GM18867 (cell line): ENCODE data around the gene ZNF580.

Experiments
- ATAC-seq: cut with Tn5 transposase; IDR thresholded peaks from one replicate; pipeline ENCODE4 v1.9.1; 2021; ENCODE audit warnings: mild to moderate bottlenecking, moderate library complexity; ENCODE audit not compliant: unreplicated experiment

Gene ZNF580

DNA sequence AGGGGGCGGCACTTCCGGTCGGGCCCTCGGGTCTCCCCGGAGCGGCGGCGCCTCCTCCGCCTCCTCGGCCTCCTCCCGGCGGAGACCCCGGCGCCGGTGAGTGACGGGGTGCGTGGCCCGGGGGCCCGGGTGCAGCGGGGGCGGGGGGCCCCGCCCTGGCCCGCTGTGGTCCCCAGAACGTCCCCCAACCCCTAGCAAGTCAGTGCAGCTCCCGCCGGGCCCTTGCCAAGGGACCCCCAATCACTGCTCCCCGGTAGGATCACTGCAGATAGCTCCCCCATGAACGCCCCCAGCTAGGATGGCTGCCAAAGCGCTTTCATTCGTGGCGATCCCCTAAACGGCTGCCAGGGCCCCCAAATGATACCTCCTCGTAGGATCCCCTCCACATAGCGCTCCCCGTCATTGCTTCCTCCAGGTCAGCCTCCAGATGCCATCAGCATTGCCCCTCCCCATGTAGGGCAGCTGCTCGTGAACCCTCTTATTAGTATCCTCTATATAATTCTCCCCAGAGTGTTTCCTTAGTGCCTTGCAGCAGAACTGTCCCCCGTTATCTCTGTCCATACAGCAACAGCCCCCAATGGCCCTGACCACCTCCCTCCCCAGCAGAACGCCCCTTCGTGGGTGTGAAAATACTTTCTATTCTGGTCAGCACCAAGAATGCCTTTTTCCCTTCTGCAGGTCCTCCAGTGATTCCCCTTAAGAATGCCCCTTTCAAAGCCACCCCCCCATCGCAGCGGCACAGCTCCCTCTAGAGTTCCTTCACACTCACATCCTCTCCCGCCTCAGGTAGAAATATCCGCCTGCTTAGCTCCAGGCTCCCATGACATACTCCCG lies 34.9 kb upstream of the ZNF580 start, which contains the start of gene ZNF865:
Gene ZNF865, plus strand, starts transcription at position 11 of the 834 bp plus-strand sequence. CDS start 7,972 bp downstream, outside the sequence.
- peak; percentile 22 for ATAC-seq

DNA sequence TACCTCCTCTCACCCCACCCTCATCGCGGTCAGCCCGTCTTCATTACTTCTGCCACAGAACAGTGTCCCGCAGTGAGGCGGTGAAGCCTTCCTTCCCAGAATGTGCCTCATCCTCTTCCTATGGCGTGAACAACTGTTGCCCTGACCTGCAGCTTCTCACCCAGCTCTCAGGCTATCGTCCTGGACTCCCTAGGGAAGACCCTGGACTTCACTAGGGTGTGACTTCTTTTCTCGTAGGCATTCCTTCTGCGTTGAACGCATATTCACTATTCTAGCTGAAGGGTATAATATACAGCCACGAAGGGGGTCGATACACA lies 34.4 kb upstream of the ZNF580 start:
- no peak for ATAC-seq

DNA sequence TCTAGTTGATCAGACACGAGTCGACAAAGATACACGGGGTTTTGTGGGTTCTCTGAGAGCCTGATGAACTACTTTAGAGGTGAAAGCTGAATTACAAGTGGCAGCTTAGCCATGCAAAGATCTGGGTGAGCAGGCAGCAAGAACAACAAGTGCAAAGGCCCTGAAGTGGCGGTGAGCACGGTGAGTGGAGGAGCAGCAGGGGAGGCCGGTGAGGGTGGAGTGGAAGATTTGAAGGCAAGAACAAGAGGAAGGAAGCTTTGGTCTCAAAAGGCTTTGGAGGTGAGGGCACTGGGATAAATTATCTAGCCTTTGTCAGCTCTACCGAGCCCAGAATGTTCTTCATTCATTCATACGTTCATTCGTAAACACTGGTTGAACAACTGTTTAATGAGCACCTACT lies 34.0 kb upstream of the ZNF580 start:
- no peak for ATAC-seq

DNA sequence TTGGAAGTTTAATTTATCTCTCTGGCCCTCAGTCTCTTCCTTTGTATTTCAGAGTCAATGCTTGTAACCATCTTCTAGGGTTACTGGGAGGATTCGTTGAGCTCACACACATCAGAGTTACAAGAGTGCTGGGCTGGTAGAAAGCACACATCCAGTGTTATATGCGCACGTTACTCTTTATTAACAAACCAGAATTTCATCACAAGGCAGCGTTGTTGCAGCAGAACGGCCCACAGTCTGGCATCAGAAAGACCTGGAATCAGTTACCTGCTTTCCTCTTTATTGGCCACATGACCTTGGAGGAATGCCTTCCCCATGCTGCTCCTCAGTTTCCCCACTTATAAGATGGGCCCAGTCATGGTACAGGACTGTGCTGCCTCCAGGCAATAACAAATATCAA lies 31.5 kb upstream of the ZNF580 start:
- ATAC-seq = no peak

DNA sequence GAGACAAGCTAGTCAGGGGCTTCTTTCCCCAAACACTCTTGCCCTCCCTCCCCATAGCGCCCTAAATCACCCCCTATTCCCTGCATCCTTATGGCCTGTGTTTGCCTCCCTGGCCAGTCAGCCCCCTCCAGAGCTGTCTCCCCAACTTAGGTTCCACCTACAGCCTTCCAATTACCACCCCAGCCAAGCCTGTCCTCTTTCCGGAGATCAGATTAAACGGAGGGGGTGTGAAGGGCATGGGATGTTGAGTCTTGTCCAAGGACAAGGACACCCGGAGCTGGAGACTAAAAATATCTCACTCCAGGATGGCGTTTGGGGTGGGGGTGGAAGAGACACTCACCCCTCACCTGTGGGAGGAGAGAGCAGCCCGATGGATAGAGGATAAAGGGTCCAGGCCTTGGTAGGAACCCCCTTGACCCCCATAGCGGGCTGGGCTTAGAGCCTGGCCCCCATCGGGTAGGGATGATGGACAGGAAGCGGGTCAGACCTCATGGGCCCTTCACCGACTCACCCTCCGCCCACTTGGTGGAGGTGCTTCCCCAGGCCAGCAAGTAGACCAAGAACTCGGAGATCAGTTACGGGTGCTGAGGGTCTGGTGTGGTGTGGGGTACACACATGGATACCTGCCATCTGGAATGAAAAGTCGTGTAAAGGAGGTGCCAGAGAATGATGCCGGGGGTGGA lies 29.4 kb upstream of the ZNF580 start:
- no peak for ATAC-seq

DNA sequence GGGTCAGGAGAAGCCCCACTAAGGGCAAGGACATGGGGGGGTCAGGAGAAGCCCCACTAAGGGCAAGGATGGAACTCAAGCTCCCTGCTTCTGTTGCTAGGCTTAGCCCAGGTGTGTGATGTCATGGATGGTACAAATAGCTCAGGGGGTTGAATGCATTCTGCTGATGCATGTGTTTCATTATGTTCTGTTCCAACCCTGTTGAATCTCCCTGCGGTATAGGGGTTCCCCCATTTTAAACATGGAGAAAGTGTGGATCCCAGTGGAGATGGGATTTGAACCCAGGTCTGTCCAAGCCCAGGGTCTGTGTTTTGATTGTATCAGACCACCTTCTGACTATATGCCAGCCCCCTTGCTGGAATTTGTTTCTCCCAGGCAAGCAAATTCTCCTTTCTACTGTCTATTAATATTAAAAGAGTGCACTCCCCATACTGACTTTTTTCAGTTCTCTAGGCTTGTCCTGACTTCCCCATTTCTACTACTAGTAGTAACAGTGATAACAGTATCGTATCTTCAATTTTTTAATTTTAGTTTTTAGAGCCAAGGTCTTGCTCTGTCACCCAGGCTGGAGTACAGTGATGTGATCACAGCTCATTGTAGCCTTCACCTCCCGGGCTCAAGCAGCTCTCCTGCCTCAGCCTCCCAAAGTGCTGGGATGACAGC lies 28.7 kb upstream of the ZNF580 start:
- ATAC-seq = no peak

DNA sequence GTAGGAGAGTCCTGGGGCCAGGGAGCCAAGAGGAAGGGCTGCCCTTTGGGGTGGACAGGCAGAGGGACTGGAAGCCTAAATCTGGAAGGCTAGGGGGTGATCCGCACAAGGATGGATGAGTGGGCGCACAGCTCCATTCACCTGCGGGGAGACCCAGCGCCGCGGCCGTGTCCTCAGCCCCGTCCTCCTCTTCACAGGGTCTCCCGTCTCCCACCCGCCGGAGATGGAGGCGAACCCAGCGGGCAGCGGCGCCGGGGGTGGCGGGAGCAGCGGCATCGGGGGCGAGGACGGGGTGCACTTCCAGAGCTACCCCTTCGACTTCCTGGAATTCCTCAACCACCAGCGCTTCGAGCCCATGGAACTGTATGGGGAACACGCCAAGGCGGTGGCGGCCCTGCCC lies 27.4 kb upstream of the ZNF580 start:
- ATAC-seq = no peak

DNA sequence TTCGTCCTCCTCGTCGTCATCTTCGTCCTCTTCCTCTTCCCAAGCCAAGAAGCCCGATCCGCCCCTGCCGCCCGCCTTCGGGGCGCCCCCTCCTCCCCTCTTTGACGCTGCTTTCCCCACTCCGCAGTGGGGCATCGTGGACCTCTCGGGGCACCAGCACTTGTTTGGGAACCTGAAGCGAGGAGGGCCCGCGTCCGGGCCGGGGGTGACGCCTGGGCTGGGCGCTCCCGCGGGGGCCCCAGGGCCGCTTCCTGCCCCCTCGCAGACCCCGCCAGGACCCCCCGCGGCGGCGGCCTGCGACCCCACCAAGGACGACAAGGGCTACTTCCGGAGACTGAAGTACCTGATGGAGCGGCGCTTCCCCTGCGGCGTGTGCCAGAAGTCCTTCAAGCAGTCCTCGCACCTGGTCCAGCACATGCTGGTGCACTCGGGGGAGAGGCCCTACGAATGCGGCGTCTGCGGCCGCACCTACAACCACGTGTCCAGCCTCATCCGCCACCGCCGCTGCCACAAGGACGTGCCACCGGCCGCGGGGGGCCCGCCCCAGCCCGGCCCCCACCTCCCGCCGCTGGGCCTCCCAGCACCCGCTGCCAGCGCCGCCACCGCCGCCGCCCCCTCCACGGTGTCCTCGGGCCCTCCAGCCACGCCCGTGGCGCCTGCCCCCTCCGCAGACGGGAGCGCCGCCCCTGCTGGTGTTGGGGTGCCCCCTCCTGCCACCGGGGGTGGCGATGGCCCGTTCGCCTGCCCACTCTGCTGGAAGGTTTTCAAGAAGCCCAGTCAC lies 26.7 kb upstream of the ZNF580 start:
- ATAC-seq = no peak

DNA sequence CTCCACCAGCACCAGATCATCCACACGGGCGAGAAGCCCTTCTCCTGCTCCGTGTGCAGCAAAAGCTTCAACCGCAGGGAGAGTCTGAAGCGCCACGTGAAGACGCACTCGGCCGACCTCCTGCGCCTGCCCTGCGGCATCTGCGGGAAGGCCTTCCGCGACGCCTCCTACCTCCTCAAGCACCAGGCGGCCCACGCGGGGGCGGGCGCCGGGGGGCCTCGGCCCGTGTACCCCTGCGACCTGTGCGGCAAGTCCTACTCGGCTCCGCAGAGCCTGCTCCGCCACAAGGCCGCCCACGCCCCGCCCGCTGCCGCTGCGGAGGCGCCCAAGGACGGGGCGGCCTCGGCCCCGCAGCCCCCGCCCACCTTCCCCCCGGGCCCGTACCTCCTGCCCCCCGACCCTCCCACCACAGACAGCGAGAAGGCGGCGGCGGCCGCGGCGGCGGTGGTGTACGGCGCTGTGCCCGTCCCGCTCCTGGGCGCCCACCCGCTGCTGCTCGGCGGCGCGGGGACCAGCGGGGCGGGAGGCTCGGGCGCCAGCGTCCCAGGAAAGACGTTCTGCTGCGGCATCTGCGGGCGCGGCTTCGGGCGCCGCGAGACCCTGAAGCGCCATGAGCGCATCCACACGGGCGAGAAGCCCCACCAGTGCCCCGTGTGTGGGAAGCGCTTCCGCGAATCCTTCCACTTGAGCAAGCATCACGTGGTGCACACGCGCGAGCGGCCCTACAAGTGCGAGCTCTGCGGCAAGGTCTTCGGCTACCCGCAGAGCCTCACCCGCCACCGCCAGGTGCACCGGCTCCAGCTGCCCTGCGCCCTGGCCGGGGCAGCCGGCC lies 25.9 kb upstream of the ZNF580 start:
- no peak for ATAC-seq

DNA sequence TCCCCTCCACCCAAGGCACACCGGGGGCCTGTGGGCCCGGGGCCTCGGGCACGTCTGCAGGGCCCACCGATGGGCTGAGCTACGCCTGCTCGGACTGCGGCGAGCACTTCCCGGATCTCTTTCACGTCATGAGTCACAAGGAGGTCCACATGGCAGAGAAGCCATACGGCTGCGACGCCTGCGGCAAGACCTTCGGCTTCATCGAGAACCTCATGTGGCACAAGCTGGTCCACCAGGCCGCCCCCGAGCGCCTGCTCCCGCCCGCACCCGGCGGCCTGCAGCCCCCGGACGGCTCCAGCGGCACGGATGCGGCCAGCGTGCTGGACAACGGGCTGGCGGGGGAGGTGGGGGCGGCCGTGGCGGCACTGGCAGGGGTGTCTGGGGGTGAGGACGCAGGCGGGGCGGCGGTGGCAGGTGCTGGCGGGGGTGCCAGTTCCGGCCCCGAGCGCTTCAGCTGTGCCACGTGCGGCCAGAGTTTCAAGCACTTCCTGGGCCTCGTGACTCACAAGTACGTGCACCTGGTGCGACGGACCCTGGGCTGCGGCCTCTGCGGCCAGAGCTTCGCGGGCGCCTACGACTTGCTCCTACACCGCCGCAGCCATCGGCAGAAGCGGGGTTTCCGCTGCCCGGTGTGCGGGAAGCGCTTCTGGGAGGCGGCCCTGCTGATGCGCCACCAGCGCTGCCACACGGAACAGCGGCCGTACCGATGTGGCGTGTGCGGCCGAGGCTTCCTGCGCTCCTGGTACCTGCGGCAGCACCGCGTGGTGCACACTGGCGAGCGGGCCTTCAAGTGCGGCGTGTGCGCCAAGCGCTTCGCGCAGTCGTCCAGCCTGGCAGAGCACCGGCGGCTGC lies 25.0 kb upstream of the ZNF580 start:
- no peak for ATAC-seq

DNA sequence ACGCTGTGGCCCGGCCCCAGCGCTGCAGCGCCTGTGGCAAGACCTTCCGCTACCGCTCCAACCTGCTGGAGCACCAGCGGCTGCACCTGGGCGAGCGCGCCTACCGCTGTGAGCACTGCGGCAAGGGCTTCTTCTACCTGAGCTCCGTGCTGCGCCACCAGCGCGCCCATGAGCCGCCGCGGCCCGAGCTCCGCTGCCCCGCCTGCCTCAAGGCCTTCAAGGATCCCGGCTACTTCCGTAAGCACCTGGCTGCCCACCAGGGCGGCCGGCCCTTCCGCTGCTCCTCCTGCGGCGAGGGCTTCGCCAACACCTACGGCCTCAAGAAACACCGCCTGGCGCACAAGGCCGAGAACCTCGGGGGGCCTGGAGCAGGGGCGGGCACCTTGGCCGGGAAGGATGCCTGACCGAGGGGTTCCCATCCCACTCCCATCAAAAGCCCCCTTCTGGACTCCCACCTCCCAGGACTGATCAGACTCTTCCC lies 24.4 kb upstream of the ZNF580 start:
- no peak for ATAC-seq

DNA sequence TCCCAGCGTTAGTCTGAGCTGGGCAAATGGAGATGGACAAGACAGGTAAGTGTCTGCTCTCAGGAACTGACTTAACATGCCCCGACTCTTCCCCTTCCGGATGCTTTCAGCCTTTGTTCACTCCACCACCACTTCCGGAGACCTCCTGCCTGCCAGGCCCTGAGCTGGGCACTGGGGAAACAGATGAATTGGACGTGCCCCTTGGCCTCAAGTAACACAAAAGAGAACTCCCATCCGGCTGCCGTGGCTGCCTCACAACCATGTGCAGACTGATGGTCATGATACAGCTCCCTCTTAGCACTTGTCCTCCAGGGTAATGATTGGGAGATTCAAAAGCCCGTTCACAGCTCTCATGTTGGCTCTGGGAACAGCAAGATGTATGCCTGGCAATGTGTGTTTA lies 23.4 kb upstream of the ZNF580 start:
- no peak for ATAC-seq

DNA sequence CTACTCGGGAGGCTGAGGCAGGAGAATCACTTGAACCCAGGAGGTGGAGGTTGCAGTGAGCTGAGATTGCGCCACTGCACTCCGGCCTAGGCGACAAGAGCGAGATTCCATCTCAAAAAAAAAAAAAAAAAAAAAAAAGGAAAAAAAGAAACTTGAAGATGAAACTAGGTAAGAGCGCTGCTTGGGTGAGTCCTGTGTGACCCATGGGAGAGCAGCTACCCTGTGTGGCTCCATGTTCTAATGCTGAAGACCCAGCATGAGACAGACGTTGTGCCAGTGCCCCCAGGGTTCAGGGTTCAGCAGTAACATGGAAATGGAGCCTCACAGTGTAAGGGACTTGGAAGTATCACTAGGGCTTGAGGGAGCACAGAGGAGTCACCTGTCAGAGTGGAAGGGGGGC lies 22.4 kb upstream of the ZNF580 start:
- no peak for ATAC-seq

DNA sequence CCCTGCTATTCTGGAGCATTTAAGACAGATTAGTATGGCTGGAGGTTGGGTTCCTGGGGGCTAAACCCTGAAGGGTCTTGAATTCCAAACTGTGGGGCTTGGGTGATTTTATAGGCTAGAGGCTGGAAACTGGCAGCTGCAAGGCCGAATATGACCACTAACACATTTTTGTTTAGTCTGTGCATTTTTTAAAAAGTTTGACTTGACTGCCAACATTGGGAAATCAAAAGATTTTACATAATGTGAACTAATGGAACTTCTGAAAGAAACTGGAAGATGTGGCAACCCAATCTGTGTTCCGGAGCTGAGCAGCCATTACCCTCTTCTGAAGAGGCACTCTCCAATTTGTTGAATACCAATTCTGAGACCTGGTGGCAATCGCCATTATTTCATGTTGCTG lies 21.5 kb upstream of the ZNF580 start:
- ATAC-seq = no peak

DNA sequence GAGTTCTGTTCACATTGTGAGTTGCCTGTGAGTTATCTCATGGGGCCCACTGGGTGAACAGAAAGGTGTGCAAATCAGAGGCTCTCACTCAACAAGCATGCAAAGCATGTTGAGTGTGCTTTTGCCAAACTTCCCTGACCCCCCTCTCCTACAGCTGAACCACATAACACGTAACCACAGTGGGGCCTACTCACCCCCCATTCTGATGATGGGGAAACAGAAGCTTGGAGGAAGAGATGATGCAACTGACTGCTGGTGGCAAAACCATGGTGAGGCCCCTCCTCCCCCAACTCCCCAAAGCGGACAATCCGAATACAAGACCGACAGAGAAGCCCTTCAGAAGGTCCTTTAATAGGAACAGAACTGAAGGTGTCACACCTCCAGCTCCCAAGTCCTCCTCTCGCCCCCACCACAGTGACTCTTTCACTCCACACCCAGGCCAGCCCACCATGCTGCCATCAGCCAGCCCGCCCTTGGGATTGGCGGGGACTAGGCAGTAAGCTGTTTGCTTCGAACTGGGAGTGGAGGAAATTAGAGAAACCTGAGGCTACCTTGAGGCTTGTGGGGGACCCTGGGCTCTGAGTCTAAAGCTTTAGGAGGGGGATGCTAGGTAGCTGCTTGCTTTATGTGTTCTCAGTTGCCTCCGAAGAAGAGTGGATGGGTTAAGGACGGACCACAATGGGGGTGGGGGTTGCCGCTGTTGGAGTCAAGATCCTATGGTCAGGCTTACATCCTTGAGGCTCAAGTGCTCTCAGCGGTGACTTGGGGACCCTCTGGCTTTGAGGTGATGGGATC lies 20.2 kb upstream of the ZNF580 start:
- ATAC-seq = no peak

DNA sequence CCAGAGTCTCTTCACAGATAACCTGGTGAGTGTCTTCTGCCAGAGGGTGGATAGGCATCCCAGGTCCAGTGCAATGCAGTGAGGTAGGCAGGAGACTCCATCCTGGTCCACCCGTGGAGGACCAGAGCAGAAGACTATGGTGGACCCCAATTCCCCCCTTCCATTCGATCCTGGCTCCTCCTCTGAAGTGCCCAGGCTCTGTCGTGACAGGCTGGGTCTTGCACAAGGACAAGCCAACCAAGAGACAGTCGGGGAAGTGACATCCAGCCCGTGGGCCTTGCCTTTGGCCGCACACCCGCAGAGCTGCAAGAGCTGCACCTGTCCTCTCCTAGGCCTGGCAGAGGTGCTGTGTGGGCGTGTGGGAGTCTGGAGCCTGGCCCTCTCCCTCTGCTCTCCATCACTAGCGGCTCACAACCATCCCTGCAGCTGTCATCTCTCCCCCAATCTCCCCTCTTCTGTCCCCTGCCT lies 19.6 kb upstream of the ZNF580 start:
- no peak for ATAC-seq

DNA sequence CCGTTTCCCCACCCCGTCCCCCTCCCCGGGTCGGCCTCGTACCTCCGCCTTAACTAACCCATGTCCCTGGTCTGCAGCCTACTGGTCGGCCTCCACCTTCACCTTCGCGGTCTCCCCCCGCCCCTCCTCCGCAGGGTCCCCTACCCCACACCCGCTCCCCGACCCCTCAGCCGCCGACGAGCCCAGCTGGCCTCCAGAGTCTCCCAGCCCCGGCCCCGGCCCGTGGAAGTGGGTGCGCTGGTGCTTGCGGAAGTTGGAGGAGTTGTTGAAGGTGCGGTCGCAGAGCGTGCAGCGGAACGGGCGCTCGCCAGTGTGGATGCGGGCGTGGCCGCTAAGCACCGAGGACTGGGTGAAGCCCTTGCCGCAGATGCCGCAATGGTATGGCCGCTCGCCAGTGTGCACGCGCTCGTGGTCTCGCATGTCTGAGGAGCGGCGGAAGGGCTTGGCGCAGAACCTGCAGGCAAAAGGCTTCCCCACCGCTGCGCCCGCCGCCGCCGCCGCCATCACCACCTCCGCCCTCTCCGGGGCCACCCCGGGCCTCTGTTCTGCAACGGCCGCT lies 19.1 kb upstream of the ZNF580 start:
- no peak for ATAC-seq
